GM19452 (cell line): ENCODE data around the gene NR1H3.

Experiments used
- ATAC-seq: cut with Tn5 transposase; IDR thresholded peaks from one replicate; pipeline ENCODE4 v1.9.1; 2021; ENCODE audit not compliant: unreplicated experiment

NR1H3 gene

GRCh38 chr11:47269002-47269828, 11.4 kb downstream of the NR1H3 start:
- peak; percentile 48 for ATAC-seq

- ATAC-seq = peak; percentile 80
These were observed 12.1 kb downstream of the NR1H3 start, which contains the start of gene MADD for GRCh38 chr11:47269829-47270305. MADD (plus strand) TSS chr11:47270133.

GRCh38 chr11:47270331-47271271, 12.8 kb downstream of the NR1H3 start:
- ATAC-seq = no peak

GRCh38 chr11:47271328-47271727, 13.5 kb downstream of the NR1H3 start:
- no peak for ATAC-seq

GRCh38 chr11:47271961-47272661, 14.3 kb downstream of the NR1H3 start:
- ATAC-seq = no peak

GRCh38 chr11:47272706-47273105, 14.9 kb downstream of the NR1H3 start:
- ATAC-seq = no peak

- ATAC-seq = no peak
These were observed 16.9 kb downstream of the NR1H3 start for GRCh38 chr11:47274495-47275235.

- ATAC-seq = no peak
These were observed 19.1 kb downstream of the NR1H3 start for GRCh38 chr11:47276923-47277322.

- no peak for ATAC-seq
These were observed 20.3 kb downstream of the NR1H3 start for GRCh38 chr11:47278058-47278457.

- no peak for ATAC-seq
These were observed 21.0 kb downstream of the NR1H3 start for GRCh38 chr11:47278769-47279168.

- ATAC-seq = no peak
These were observed 22.3 kb downstream of the NR1H3 start for GRCh38 chr11:47280099-47280498.

GRCh38 chr11:47280860-47281259, 23.1 kb downstream of the NR1H3 start:
- no peak for ATAC-seq

- ATAC-seq = no peak
These were observed 24.7 kb downstream of the NR1H3 start for GRCh38 chr11:47282462-47282861.

GRCh38 chr11:47284151-47284550, 26.4 kb downstream of the NR1H3 start:
- no peak for ATAC-seq

- ATAC-seq = no peak
These were observed 28.4 kb downstream of the NR1H3 start for GRCh38 chr11:47285969-47286770.

GRCh38 chr11:47288066-47288465, 30.3 kb downstream of the NR1H3 start:
- ATAC-seq = no peak

GRCh38 chr11:47289856-47290255, 32.1 kb downstream of the NR1H3 start:
- ATAC-seq = no peak

GRCh38 chr11:47295385-47295784, 37.6 kb downstream of the NR1H3 start:
- ATAC-seq = no peak

- ATAC-seq = no peak
These were observed 38.2 kb downstream of the NR1H3 start for GRCh38 chr11:47296045-47296444.

GRCh38 chr11:47299078-47299477, 41.3 kb downstream of the NR1H3 start:
- no peak for ATAC-seq
